Measurements from ENCODE around the gene XRRA1.
"Not testable (repeated sequence)": the region's sequence is repeated elsewhere in the genome, so short reads cannot be mapped to it uniquely, and the experiment has no call there.

Gene XRRA1

DNA sequence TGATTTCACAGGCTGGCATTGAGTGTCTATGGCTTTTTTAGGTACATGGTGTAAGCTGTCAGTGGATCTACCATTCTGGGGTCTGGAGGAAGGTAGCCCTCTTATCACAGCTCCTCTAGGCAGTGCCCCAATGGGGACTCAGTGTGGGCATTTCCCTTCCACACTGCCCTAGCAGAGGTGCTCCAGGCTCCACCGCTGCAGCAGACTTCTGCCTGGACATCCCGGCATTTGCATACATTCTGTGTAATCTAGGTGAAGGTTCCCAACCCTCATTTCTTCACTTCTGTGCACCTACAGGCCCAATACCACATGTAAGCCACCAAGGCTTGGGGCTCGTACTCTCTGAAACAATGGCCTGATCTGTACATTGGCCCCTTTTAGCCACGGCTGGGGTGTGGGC, 122.0 kb downstream of the XRRA1 start:
- DNase-seq (ENCODE audit: low read depth in 2 of 2), result no peak

DNA sequence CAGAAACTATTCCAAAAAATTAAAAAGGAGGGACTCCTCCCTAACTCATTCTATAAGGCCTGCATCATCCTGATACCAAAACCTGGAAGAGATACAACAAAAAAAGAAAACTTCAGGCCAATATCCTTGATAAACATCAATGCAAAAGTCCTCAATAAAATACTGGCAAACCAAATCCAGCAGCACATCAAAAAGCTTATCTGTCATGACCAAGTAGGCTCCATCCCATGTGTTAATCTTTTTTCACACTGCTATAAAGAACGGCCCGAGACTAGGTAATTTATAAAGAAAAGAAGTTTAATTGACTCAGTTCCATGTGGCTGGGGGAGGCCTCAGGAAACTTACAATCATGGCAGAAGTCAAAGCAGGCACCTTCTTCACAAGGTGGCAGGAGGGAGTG, 123.3 kb downstream of the XRRA1 start:
- DNase-seq (ENCODE audit: low read depth in 2 of 2), result not testable (repeated sequence)

DNA sequence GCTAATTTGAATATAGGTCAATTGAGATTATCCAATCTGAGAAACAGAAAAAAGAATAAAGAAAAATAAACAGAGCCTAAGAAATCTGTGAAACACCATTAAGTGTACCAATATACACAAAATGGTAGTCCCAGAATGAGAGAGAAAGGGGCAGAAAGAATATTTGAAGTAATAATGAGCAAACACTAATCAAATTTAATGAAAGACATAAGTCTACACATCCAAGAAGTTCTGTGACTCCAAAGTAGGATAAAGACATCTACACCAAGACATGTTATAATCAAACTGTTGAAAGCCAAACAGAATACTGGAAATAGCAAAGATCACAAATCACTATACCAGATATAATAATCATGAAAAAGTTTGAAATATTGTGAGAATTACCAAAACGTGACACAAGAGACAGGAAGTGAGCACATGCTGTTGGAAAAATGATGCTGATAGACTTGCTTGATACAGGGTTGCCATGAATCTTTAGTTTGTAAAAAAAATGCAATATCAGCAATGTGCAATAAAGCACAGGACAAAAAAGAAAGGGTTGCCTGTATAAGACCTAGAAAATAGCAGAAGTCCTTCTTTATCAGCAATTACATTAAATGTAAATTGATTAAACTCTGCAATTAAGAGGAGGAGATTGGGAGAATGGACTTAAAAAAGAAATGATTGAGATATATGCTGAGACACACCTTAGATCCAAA, 124.5 kb downstream of the XRRA1 start:
- DNase-seq (ENCODE audit: low read depth in 2 of 2), result no peak

DNA sequence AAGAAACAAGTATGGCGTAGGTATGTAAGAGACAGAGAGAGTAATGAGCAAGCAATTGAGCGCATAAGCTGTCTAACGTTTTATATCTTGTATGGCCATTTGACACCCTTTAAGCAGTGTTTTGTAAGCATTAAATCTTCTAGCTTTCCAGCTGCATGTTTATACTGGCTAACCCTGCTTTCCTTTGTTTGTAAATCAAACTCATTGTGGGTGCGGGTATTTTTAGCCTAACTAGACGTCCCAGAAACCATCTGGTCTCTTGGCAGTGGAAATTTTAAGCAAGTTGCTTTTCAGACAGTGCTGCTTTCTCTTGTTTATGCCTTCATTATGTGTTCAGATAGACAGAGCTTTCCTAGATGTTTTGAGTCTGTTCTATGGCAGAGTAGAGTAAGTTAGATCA, 126.7 kb downstream of the XRRA1 start:
- no peak for DNase-seq (ENCODE audit: low read depth in 2 of 2)

DNA sequence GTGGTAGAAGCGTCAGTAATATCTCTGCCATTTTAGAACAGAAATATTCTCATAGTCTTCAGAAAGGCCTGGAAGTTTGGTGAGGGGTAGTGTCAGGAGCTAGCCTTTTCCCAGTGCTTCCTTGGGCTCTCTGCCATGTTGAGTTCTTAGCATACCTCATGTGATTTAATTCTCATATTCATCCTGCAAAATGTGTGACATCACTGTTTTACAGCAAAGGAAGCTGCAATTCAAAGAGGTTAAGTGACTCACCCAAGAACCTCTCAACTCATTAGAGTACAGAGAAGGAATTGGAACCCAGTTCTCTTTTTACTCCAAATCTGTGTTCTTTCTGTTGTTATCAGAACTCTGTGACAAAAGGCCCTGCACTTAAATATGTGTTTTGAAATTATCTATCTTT, 128.1 kb downstream of the XRRA1 start:
- no peak for DNase-seq (ENCODE audit: low read depth in 2 of 2)

DNA sequence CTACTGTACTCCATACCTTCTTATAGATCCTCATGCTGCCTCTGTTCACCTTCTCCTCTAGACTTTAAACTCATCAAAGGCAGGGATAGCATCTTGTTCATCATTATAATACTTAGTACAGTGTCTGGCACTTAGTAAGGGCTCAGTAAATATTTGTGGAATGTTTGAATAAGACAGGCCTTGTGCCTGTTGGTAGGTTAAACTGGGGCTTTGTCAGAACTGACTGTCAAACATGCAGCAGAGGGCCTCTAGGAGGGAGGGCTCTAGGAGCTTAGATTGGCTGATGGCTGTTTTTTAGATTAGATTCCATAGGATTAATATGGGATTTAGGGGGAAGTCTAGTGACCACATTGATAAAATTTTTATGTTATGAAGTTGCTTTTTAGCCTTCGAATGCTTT, 129.5 kb downstream of the XRRA1 start:
- DNase-seq (ENCODE audit: low read depth in 2 of 2), result no peak

DNA sequence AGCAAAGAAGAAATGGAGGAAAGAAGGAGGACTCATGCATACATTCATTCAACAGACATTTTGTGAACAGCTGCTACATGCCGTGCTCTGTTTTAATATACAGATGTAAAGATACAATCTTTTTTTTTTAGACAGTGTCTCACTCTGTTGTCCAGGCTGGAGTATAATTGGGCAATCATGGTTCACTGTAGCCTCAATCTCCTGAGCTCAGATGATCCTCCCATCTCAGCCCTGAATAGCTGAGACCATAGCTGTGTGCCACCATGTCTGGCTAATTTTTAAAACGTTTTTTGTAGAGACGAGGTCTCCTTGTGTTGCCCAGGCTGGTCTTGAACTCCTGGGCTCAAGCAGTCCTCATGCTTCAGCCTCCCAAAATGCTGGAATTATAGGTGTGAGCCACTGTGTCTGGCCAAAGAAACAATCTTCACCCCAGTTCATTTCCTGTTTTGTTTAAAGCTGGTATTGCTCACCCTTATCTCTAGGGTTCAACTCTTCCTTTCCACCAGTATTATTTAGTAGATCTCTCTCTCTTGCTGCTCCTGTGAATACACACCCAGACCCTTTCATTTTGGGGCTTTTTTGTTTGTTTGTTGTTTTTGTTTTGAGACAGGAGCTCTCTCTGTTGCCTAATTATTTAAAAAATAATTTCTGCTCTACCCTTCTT, 130.5 kb downstream of the XRRA1 start:
- DNase-seq (ENCODE audit: low read depth in 2 of 2), result no peak

DNA sequence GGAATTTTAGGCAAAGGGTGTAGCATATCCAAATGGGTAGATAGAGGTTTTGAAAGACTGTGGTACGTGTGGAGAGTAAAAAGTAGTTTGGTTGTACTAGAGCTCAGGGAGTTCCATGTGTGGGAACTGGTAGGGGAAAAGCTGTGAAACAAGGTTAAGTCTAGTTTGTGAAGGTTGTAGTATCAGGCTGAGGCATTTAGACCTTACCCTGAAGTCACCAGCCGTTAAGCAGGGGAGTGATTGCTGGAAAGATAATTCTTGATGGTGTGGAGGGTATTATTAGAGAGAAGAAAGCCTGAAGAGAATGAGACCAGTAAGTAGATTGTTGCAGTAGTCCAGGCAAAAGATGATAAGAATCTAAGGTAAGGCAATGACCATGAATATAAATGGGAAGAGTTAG, 132.2 kb downstream of the XRRA1 start:
- DNase-seq (ENCODE audit: low read depth in 2 of 2), result no peak

DNA sequence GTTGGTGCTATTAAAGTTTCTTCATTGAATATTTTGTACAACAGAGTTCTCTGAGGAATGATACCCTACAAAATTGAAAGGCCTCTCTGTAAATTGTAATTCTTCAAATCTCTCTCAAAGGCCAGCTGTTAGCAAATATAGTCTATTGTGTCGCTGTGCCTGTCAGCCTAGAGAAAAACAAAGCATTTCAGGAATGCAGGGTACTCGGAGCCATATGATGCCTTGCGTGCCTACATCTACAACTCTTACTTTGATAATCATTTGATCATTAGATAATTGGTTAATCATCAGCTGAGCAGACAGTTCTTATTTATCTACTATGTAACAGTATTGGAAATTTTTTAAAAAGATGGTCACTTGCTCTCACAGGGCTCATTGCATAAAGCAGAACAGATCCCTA, 132.9 kb downstream of the XRRA1 start:
- DNase-seq (ENCODE audit: low read depth in 2 of 2), result no peak

DNA sequence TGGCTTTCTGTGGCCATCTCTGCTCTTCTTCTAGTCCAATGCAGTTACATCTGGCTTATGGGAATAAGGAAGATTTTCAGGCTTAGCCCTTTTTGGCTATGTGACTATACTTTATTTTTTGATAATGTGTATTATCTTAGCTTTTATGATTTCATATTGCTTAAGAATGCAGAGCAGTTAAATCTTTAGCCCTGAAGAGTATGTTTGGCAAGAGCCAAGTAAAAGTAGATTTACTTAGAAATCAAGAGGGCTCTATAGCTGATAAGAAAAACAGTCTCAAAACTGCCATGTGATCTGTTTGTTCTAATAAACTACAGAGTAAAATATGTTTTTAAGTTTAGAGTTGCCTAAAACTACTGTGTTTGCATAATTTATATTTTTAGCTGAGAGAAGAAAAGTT, 139.1 kb downstream of the XRRA1 start:
- DNase-seq (ENCODE audit: low read depth in 2 of 2), result no peak

DNA sequence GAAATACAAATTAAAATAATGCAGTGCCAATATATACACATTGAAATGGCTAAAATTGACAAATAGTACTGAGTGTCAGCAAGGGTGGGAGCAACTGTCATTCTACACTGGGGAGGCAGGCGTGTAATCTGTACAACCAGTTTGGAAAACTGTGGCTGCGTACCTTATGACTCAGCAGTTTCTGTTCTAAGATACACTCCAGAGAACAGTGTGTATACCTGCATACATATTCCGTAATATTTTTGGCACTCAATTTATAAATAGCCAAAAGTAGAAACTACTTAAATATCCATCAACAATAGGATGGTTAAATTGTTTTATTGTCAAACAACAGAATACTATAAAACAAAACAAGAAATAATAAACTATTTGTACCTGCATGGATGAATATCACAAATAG, 142.6 kb downstream of the XRRA1 start:
- no peak for DNase-seq (ENCODE audit: low read depth in 2 of 2)

DNA sequence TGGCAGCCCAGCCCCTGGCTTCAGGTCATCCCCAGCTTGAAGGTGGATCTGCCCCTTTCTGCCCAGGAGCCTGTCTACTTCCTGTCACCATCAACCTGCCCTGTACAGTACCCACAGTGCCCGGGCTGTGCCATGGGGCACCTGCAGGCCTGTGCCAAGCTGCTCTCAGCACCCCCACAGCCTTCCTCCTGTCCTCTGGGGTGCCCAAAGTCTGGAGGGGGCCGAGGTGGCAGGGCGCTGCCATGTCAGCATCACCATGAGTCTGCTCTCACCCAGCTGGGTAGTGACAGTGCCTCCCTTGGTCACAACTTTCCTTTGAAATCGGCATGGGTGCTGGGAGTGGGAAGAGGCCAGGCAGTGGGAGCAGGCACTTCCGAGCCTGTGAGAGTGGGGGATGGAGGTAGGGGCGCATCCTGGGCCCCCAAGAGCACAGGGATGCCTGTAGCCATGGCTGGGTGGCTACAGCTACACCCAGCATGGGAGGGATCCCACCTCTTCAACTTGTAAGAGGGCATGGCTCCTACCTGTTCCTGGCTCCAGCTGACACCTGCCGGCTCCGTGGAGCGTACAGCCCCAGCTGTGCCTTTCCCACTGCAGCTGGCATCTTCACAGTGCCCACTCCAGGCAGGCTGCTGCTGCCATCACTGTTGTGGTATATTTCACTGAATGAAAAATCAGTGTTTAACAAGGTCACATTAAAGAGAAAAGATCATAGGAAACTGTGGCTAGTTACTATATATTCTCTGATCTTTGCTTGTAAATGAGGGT, 157.4 kb downstream of the XRRA1 start:
- no peak for DNase-seq (ENCODE audit: low read depth in 2 of 2)
